PC-3 (cell line): ENCODE data around the gene TMEM14A.

Experiments
- CTCF ChIP-seq: fragments of 300-600 bp; sonication (generic); conservative IDR thresholded peaks from 2 replicates; pipeline ENCODE4 v1.5.1; 2017; ENCODE audit warnings: antibody characterized with exemption, low read depth, mild to moderate bottlenecking, low read length
- EZH2 ChIP-seq: fragments of 300-600 bp; sonication (generic); IDR thresholded peaks from one replicate; pipeline ENCODE4 v1.6.1; 2017; ENCODE audit warnings: antibody characterized with exemption, mild to moderate bottlenecking, low read length; ENCODE audit not compliant: unreplicated experiment
- EZH2phosphoT487 ChIP-seq: fragments of 300-600 bp; sonication (generic); IDR thresholded peaks from 2 replicates; pipeline ENCODE4 v1.6.1; 2018; ENCODE audit warnings: mild to moderate bottlenecking, antibody characterized with exemption, low read length, borderline replicate concordance

GRCh38 chr6:52661551-52661950 is 9.4 kb upstream of the TMEM14A start:
- TF ChIP-seq EZH2phosphoT487: no peak
- TF ChIP-seq CTCF: no peak
- TF ChIP-seq EZH2: no peak
